ENCODE results near the gene NPHS1.

Gene NPHS1

DNA sequence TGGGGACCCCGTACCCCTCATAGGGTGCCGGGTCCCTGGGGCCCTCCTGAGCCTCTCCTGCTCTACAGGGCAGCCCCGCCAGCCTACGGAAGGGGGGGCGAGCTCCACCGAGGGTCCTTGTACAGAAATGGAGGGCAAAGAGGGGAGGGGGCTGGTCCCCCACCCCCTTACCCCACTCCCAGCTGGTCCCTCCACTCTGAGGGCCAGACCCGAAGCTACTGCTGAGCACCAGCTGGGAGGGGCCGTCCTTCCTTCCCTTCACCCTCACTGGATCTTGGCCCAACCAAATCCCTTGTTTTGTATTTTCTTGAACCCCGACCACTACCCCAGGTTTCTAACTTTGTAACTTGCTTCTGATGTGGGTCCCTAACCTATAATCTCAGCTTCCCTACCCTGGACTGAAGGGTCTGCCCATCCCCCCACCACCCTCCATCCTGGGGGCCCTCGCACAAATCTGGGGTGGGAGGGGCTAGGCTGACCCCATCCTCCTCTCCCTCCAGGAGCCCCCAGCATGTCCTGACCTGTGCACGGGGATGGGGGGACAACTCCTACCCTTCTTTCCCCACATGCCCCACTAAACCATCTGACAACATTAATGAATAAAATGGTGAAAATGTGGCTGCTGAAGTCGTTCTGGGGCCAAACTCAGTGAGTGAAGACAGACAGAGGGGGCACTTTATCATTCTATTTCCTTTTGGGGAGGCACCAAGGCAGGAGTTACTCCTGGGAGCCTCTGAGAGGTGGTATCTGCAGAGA, 63.9 kb downstream of the NPHS1 start:
- no peak for TF ChIP-seq CTCF (IDR thresholded peaks at IDR 0.05)

GRCh38 chr19:35787227-35787799, 65.0 kb downstream of the NPHS1 start:
- no peak for TF ChIP-seq CTCF (IDR thresholded peaks at IDR 0.05)

- no peak for TF ChIP-seq CTCF (IDR thresholded peaks at IDR 0.05)
Measured at GRCh38 chr19:35786299-35787160, 65.8 kb downstream of the NPHS1 start.

GRCh38 chr19:35785339-35785627, 67.0 kb downstream of the NPHS1 start:
- TF ChIP-seq CTCF (IDR thresholded peaks at IDR 0.05): no peak

DNA sequence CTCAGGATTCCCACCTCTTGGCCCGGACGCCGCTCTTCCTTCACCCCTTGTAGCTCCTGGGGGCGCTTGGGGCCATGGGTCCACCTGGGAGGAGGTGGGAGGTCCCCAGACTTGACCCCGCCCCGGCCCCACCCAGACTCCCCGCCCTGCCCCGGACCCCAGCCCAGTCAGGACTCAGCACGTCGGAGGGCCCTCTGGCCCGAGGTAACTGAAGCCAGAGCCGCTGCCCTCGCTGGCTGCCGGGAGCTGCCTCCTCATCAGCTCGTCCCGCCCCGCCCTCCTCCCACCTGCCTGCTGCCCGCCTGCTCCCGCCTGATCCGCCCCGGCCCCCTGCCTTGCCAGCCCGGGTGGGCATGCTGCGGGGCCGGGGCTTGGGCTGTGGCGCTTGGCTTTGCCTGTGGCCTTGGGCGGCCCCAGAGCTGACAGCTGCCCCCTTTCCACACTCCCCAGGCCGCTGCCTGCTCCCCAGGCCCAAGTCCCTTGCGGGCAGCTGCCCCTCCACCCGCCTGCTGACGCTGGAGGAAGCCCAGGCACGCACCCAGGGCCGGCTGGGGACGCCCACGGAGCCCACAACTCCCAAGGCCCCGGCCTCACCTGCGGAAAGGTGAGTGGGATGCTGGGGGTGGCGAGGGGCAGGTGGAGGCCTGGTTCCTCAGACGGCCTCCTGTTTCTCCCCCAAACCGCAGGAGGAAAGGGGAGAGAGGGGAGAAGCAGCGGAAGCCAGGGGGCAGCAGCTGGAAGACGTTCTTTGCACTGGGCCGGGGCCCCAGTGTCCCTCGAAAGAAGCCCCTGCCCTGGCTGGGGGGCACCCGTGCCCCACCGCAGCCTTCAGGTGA, 67.6 kb downstream of the NPHS1 start:
- no peak for TF ChIP-seq CTCF (IDR thresholded peaks at IDR 0.05)

DNA sequence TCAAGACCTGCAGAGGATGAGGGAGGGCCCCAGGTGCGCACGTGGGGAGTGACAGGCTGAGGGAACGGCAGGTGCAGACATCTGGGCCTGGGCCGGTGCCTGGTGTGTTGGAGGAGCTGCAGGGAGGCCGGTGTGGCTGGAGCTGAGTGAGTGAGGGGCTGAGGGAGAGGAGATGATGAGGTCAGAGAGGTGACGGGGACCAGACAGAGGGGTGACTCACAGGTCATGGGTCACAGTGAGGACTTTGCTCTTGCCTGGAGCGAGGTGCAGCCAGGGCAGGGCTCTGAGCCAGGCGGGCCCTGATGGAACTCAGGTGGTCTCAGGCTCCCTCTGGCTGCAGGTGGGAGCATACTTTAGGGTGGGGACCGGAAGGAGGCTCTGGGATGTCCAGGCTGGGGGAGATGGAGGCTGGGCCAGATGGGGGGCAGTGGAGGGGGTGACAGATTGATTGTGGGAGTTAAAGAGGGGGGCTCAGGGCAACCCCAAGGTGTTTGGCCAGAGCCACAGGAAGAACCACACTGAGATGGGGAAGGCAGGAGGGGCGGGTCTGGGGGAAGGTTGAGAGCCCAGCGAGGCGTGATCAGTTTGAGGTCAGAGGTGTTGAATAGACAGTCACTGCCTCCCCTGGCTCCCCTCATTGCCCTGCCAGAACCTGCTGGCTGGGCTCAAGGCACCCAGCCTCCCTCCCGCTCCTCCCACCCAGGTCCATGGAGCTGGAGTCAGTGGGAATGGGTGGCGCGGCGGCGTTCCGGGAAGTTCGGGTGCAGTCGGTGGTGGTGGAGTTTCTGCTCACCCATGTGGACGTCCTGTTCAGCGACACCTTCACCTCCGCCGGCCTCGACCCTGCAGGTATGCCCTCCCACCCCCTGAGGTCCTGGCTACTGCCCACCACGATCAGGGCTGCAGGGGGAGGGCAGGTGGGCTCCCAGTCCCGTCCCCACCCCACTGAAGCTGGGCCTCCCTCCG, 68.6 kb downstream of the NPHS1 start:
- no peak for TF ChIP-seq CTCF (IDR thresholded peaks at IDR 0.05)
